22Rv1 (cell line): ENCODE results near the gene ANKH.

Experiments
- CTCF ChIP-seq: fragments of 450-650 bp; IDR thresholded peaks from 2 replicates; pipeline ENCODE4 v1.5.1; 2017; ENCODE audit warnings: mild to moderate bottlenecking
- ZFX ChIP-seq: fragments of 450-650 bp; IDR thresholded peaks from 2 replicates; pipeline ENCODE4 v1.6.1; 2017; ENCODE audit warnings: antibody characterized with exemption, borderline replicate concordance

DNA sequence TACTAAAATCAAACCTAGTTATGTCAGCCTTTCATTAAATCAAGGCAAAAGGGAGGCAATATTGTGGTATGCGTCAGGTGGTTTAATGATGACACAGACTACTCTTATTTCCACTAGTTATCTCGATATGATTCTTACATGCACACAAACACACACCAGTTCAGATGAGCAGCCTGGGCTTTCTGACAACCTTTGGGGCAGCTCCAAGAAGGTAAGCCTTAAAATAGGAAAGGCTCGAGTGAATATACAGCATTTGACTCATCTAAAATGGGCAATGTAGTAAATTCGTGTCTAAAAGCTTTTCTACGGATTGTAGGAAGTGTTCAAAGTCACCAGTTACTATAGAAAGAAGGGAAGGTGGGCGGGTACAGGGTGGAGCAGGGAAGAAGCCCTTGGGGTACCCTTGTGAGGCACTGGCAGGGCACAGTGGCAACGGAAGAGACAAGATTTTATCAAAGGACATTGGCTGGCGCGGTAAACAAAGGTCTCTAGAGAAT lies 1.9 kb downstream of the ANKH start:
- TF ChIP-seq CTCF (no peak), ZFX (no peak)
